ENCODE measurements around the gene PLD5.
"Not testable (repeated sequence)": the region's sequence is repeated elsewhere in the genome, so short reads cannot be mapped to it uniquely, and the experiment has no call there.

Gene PLD5

GRCh38 chr1:242139442-242139841 lies 385.1 kb downstream of the PLD5 start:
- no peak for DNase-seq

GRCh38 chr1:242133796-242134195 lies 390.7 kb downstream of the PLD5 start:
- no peak for DNase-seq

- DNase-seq: no peak
Observed at GRCh38 chr1:242133351-242133750, 391.1 kb downstream of the PLD5 start.

GRCh38 chr1:242132121-242132817 lies 392.2 kb downstream of the PLD5 start:
- no peak for DNase-seq

GRCh38 chr1:242128951-242129502 lies 395.5 kb downstream of the PLD5 start:
- no peak for DNase-seq

GRCh38 chr1:242120432-242120831 lies 404.1 kb downstream of the PLD5 start:
- no peak for DNase-seq

GRCh38 chr1:242100921-242101320 lies 423.6 kb downstream of the PLD5 start:
- DNase-seq: no peak

GRCh38 chr1:242097283-242097682 lies 427.2 kb downstream of the PLD5 start:
- DNase-seq: not testable (repeated sequence)

- no peak for DNase-seq
Observed at GRCh38 chr1:242093116-242093515, 431.4 kb downstream of the PLD5 start.

- DNase-seq: no peak
Observed at GRCh38 chr1:242089911-242090310, 434.6 kb downstream of the PLD5 start.

GRCh38 chr1:242088875-242089274 lies 435.6 kb downstream of the PLD5 start:
- DNase-seq: no peak

- no peak for DNase-seq
Observed at GRCh38 chr1:242086706-242087105, 437.8 kb downstream of the PLD5 start.

GRCh38 chr1:242086093-242086492 lies 438.4 kb downstream of the PLD5 start:
- DNase-seq: no peak

GRCh38 chr1:242083742-242084141 lies 440.8 kb downstream of the PLD5 start:
- DNase-seq: no peak

GRCh38 chr1:242081446-242081845 lies 443.1 kb downstream of the PLD5 start:
- DNase-seq: no peak

- DNase-seq: no peak
Observed at GRCh38 chr1:242065813-242066212, 458.7 kb downstream of the PLD5 start.

- DNase-seq: no peak
Observed at GRCh38 chr1:242062271-242062670, 462.2 kb downstream of the PLD5 start.

- no peak for DNase-seq
Observed at GRCh38 chr1:242059976-242060375, 464.5 kb downstream of the PLD5 start.

GRCh38 chr1:242058582-242058981 lies 465.9 kb downstream of the PLD5 start:
- not testable (repeated sequence) for DNase-seq

GRCh38 chr1:242058181-242058580 lies 466.3 kb downstream of the PLD5 start:
- not testable (repeated sequence) for DNase-seq

- no peak for DNase-seq
Observed at GRCh38 chr1:242057745-242058115, 466.8 kb downstream of the PLD5 start.

GRCh38 chr1:242056988-242057744 lies 467.3 kb downstream of the PLD5 start:
- no peak for DNase-seq

- DNase-seq: no peak
Observed at GRCh38 chr1:242055749-242056320, 468.7 kb downstream of the PLD5 start.

GRCh38 chr1:242043165-242043564 lies 481.3 kb downstream of the PLD5 start:
- DNase-seq: no peak

All from stimulated activated CD4-positive, alpha-beta T cell treated with anti-CD3 and anti-CD28 coated beads, Interleukin-1b, Interleukin-23, amount 100 ng/mL, for 48 hours (primary cell).